Measurements from ENCODE around the gene ZNF652.
"Not testable (repeated sequence)": the region's sequence is repeated elsewhere in the genome, so short reads cannot be mapped to it uniquely, and the experiment has no call there.

Gene ZNF652

DNA sequence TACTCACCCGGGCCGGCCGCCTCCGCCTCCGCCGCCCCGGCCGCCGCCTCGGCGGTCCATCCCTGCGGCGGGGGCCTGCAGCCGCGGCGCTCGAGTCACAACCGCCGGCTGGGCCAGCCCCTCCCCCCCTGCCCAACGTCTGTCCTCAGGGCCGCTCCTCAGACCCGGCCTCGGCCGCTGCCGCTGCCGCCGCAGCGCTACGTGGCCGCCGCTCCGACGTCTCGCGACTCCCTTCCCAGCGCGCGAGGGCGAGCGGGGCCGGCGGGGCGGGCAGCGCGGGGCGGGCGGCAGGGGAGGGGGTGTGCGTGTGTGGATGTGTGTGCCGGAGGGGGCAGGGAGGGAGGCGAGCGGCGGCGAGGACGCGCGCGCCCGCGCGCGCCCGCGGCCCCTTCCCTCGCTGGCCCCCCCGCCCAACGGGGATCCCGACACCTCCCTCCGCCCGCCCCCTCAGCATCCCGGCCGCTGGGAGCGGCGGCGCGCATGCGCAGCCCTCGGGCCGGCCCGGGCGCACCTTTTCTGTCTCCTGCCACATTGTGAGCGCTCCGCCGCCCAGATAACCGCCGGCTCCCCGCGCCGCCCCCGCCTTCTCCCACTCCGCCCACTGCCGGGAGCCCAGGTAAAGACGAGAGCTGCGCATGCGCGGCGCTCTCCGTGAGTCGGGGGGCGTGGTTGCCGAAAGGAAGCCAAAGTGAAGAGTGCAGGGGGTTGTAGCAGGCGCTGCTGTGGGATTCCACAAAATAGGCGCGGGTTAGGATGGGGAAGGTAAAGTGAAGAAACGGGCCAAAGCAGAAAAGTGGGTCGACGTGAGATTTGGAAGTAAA lies at the start of gene ZNF652:
Gene ZNF652, minus strand, starts transcription at position 349 of the 821 bp plus-strand sequence. CDS start 44,525 bp downstream, outside the sequence.
- DNase-seq (ENCODE audit: low spot score) = peak; percentile 99

DNA sequence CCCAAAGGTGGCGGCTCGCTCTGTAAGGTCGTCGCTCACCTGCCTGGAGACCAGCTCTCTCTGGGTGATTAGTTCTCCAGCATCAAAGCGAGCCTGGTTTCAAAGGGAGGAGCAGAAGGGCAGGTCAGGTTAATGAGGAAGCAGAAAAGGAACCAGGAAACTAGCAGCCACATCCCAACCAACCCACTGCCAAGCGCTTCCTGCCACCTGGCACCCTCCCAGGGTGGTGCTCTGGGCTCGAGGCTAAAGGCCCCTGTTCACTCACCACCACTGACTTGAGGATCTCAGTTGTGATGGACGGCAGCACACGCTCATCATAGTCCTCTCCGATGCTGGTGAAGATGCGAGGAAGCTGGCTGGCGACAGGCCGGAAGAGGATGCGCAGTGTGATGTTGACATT lies 47.0 kb upstream of the ZNF652 start:
- DNase-seq (ENCODE audit: low spot score) = no peak

DNA sequence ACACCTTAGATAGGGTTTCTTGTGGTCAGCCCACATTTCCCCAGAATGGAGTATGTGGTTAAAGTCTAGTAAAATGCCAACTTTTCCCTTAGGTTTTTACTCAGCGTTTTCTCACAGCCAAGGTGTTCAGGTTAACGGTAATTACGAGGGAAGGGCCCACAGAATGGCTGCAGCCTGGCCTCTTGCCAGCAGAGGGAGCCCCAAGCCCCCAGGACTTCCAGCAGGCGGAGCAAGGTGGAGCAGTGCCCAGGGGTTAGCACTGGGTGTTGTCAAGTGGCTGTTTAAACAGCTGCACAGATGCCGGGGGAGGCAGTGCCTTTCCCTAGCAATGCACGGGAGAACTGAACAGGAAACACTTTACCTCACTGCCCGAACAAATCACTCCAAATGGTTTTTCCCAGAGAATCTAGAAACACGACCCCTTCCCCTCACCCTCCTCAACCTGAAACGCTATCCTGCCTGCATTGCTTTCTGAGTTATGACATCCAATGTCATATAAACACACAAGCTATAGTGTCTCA lies 46.0 kb upstream of the ZNF652 start:
- peak; percentile 91 for DNase-seq (ENCODE audit: low spot score)

DNA sequence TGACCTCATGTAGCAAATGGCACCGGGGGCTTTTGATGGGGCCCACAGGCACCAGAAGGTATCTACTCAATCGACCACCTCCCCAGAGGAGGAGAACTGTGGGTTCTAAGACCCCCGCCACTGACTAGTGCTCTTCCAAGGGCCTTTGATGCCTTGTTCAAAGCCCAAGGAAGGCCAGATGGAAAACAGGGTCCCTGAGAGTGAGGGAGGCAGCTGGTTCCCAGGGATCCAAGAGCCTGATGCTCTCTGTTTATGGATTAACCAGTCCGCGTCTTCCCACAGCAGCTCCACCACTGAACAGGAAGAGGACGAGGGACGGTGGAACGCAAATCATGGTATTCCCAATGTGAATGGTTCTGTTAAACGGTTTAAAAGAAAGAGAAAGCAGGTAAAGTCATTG lies 45.0 kb upstream of the ZNF652 start:
- DNase-seq (ENCODE audit: low spot score) = no peak

DNA sequence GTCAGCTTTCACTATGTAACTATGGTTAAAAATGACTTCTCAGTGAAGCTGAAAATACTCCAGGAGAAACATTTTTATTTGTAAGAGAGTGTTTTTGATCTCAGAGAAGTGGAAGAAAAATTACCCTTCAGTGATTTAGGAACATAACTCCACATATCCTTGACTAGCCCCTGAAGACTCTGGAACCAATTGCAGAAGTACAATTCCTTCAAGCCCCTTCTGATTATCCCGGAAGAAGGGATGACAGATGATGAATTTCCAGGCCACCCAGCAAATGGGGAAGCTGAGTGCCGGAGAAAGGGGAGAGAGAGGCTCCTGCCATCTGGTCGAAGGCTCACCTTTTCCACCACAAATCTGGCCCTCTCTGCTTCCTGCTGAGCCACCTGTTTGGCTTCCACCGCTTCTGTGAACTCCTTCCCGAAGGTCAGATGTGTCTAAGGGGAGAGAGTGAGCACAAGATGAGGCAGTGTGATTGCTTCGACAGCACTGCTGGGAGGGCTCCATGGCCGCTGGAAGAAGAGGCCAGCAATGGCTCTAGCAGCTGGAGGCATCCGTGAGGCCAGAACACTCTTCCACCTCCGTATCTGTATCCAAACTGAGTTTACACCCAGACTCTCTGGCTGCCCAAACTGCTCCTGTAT lies 44.5 kb upstream of the ZNF652 start:
- DNase-seq (ENCODE audit: low spot score) = no peak

DNA sequence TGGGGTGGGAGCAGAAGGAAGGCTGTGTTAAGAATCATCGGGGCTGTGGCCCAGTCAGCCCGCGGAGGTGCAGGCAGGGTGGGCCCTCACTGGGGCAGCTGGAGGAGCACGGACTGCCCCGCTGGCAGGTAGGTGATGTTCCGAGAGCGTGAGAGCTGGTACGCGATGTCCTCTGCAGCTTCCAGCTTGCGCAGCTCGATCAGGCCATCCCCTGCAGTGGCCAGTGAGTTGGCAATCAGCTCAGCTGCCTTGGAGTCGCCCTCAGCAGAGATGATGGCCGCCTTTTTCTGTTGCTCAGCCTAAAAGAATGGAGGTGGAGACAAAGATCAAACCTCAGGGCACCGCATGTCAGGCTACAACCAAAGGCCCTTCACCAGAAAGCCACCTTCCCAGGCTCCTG lies 42.9 kb upstream of the ZNF652 start:
- DNase-seq (ENCODE audit: low spot score) = no peak

DNA sequence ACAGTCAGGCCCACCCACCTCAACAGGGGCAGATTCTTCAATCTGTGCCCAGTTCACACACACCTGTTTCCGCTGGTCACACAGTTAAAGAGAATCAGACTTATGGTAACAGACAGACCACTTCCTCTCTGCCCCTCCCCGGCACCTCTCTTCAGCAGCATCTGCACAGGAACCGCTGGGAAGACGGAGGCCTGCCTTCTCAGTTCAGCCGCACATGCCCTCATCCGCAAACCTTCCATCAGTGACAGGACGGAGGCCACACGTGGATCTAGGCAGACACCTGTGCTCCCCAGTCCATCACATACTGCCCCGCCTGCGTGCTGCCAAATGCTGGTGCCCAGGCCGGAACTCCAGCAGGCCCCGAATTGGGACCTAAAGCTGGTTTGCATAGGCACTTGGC lies 42.3 kb upstream of the ZNF652 start:
- no peak for DNase-seq (ENCODE audit: low spot score)

DNA sequence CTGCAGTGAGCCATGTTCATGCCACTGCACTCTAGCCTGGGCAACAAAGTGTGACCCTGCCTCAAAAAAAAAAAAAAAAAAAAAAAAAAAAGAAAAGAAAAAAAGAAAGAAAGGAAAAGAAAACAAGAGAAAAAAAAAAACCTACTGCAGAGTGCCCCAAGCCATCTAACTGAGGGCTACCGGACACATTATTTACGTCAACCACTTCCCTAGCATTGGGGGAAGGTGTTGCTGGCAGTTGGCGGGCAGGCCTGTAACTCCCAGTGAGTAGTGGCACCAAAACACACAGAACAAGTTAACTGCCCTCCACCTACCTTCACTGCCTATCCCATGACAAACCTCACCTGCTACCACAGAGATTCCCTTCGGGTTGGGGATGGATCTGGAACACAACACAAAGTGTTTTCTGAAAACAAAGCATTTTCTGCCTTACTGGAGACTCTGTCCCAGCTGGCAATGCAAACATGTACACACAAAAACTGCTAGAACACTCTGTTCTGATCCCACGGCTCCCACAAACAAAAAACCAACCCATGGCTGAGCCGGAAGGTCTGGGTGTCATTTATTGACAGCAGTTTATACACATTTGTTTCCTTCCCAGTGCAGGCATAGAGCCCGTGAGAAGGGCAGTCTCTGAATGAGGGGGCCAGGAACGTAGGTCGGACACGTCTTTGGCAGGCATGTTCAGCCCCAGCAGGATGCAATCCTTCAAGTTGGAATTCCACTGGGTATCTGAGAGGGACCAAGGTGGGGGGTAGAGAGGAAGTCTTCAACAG lies 41.7 kb upstream of the ZNF652 start:
- no peak for DNase-seq (ENCODE audit: low spot score)

DNA sequence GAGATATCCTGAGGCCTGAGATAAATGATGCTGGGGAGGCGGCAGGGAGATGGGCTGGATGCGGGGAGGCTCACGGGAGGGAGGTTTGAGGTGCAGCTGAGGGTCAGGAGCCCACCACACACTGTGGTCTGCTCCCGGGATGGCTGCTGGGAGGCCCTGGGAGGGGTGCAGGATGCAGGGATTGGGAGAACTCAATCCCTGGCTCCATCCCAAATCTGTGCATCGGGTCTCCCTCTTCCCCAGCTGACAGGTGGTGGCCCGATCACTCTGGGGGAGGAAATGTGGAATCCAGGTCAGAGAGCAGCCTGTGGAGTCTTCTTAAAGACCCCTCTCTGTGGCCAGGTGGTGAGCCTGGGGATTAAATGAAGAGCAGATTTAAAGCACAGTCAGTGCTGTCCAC lies 40.7 kb upstream of the ZNF652 start:
- DNase-seq (ENCODE audit: low spot score) = no peak

DNA sequence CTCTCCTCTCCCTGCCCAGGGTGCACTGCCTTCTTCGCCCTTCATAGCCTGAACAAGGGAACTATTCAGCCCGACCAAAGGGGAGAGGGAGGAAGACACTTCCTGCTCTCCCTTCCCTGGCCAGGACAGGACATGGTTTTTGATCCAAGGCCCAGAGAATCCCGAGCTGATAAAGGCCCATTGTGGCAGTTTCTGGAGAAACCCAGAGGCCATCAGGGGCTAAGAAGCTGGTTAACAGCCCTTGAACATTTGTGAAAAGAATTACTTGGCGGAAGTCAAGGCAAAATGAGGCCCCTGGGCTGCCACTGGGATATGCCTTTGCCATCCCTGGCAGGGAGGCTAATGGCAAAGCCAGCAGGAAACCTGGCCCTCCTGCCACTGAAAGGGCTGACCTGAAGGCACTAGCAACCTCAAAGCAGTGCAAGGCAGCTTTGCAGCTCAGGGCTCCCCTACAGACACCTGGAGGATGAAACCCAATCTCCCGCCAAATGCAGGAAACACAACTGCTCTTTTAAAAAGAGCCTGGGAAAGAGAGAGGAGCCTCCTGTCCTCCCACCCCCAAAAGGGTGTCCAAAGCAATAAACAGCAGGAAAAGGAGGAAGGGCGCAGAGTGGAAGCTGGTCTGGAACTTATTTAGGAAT lies 40.0 kb upstream of the ZNF652 start:
- DNase-seq (ENCODE audit: low spot score) = no peak

DNA sequence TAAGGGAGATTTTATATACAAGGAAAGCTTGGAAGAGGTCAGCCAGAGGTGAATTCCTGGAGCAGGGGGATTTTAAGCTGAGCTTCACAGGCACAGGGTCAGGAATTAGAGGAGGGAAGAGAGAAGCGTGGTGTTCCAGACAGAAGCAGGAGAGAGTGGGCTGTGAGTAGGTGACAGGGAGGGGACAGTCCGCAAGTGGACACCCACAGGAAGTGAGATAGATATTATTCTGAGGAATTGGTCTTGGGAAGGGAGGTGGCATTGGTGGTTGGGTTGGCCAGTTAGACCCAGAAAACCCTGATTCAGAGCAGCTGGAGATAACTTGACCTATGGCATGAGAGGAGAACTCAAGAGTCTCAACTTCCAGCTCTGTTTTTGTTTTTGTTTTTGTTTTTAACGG lies 37.9 kb upstream of the ZNF652 start:
- no peak for DNase-seq (ENCODE audit: low spot score)

DNA sequence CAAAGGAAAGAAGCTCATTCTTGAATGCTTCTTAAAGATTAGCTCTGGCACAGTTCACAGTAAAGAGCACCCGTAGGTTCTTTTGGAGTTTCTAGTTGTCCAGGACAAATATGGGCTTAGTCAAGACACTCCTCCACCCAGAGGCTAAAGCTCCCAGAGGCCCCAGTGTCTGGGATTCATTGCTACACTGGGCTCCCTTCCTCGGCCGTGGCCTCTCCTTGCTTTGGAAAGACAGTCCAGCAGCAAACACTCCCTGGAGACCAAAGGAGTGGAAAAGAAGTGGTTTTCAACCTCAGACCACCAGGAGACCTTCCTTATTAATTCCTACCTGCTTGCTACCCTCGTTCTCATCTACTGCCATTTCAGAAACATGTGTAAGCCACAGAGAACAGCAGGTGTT lies 35.5 kb upstream of the ZNF652 start:
- no peak for DNase-seq (ENCODE audit: low spot score)

DNA sequence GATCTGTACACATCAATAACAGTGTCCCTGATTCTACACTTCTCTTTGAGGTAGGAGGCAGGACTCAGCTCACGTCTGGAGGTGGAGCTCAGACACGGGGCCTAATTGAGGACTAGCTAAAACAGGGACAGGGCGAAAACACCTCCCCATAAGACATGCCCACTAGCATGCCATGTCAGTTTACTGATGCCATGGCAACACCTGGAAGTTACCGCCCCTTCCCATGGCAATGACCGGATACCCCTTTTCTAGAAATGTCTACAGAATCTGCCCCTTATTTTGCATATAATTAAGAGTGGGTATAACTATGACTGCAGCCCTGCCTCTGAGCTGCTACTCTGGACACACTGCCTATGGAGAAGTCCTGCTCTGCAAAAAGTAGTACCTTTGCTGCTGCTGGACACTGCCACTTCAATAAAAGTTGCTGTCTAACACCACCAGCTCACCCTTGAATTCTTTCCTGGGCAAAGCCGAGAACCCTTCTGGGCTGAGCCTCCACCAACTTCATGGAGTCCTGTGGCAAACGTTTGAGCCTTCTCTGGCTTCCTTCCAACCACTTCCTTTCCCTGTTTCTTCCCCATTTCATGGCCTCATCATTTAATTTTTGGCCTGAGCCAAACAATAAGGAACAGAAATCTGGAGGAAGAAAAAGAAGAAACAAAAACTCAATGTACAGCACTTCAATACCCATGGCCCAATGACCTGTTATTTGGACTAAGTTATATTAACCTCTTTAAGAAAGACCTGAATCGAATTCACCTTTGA lies 31.6 kb upstream of the ZNF652 start:
- no peak for DNase-seq (ENCODE audit: low spot score)

DNA sequence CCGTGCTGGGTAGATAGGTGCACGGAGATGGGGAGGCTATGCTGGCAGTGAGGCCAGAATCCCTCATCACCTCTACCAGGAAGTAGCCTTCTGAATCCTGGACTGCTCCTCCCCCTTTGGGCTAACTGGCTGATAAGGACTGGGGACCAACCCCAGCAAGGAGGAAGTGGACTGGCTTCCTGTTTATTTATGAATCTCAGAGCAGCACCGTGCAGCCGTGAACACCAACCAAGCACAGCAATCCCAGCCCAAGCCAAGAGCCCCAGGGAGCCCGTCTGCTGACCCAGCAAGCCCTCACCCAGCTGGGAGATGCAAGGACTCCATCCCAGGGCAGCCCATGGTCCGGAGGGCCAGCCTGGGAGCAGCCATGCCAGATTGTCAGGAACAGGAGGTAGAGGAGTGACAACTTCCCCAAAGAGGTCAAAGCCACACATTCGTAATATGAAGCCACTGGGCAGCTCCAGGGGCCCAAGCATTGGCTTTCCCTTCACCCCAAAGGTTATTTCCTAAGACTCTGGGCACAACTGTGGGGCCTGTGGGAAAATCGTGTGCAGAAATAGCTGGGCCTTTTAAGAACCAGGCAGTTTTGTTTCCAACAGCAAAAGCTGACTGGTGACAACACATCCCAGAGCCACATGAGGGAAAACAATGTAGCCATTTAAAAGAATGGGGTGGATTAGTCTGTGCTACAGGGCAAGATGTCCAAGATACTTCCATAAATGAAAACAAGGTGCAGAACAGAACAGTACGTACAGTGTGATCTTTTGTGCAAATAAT lies 28.7 kb upstream of the ZNF652 start:
- DNase-seq (ENCODE audit: low spot score) = no peak

DNA sequence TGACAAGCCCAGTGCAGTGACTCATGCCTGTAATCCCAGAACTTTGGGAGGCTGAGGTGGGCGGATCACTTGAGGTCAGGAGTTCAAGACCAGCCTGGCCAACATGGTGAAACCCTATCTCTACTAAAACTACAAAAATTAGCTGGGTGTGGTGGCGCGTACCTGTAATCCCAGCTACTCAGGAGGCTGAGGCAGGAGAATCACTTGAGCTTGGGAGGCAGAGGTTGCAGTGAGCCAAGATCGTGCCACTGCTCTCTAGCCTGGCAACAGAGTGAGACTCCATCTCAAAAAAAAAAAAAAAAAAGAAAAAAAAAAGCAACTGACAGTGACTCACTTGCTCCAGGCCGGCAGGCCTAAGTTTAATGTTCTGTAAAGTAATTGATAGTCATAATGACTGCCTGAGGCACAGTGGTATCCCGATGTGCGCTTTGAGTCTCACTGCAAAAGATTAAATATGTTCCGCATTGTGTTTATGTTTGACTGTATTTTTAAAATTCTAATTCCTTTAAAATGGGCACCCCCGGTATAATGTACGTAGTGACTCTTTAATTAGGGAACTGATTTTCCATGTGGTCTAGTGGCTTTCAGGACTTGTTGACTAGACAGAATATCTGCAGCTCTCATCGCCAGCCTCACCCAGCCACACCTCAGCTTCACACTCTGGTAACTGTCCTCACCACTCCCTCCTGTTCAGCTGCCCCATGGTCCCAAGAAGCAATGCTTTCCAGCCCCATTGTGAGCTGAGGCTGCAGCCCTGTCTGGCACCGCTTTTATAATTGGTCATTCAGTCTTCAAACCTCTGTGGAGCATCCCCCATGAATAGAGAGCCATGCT lies 27.7 kb upstream of the ZNF652 start:
- not testable (repeated sequence) for DNase-seq (ENCODE audit: low spot score)

DNA sequence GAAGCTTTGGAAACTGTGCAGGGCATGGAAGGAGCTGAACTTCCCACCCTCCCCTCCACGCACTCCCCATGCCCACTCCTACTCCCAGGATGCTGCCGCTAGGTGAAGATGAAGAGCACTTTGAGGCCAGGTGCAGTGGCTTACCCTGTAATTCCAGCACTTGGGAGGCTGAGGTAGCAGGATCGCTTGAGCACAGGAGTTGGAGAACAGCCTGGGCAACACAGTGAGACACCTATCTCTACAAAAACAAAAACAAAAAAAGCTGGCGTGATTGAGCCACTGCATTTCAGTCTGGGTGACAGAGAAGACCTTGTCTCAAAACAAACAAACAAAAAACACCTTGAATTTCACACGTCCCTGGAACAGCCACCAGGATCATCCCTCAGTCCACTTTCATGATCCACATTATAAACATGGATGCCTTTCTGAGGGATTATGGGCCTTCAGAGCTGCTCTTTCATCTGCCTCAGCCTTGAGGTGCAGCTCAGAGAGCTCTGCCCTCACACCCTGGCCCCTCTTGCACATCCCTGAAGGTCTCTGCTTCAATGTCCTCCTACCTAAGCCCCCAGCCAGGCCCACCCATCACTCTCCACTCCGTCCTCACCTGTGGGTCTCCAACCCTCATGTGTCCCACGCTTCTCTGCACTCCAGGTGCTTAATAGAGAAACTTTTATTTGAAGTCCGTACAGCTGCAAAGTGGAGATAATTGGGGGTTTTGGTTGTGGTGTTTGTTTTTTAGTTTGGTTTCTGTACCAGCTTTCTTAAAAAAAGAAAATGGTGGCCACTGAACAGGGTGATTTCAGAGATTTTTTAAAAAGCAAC lies 26.9 kb upstream of the ZNF652 start:
- DNase-seq (ENCODE audit: low spot score) = no peak

DNA sequence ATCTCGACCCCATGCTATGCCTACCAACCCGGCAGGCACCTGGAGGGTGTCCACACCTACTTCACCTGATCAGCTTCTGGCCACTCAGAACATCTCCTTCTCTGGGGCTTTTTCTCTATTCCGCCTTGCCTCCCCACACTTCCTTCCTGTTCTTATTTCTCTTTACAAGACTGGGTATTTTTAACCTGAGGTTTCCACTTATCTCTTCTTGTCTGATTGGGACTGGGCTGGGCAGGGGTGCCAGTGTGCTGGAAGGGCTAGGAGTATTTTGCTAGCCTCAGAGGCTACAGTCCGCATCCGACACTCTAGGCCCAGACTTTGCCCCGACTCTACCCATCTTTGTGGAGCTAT lies 26.2 kb upstream of the ZNF652 start:
- no peak for DNase-seq (ENCODE audit: low spot score)

DNA sequence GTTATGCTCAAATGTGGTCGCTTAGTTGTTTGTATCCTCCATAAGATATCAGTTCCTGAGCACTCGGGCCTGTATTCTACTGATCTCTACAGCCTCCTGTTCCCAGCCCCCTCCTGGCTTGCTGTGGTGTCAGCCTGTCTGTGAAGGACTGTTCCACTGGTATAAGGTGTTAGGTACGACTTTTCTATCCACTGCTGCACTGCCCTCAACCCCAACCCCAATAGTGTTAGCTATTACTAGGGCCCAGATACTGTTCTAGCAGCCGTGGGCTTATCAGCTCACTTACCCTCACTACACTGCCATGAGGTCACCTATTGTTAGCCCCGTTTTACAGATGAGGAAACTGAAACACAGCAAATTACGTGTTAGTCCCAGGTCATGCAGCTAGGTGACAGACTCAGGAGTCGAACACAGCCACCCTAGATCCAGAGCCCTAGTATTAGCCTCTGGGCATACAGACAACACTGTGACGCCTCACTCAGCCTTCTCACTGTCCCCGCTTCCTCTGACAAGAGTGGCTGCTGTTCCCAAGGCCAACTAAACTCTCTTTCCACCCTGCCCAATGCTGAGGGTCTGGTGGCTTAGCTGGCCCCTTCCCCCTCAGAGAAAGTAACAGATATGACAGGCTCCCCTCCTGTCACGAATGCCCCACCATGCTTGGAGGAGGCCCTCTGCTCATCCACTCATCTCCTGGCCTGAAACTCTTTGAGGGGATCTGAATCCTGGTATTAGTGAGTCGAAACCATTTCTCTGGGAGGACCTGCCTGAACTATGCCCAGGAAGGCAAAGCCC lies 25.6 kb upstream of the ZNF652 start:
- DNase-seq (ENCODE audit: low spot score) = no peak

Measured in iPS-NIHi11 (cell line).